ENCODE measurements around the gene ADAP2. TPM values are rescaled to one million over a fixed set of nuclear protein-coding genes. Genes with fewer than 3 reads are reported as not detected.

Gene ADAP2
- total RNA-seq, 1 donor from 2014 or later, result 0.89 TPM

DNA sequence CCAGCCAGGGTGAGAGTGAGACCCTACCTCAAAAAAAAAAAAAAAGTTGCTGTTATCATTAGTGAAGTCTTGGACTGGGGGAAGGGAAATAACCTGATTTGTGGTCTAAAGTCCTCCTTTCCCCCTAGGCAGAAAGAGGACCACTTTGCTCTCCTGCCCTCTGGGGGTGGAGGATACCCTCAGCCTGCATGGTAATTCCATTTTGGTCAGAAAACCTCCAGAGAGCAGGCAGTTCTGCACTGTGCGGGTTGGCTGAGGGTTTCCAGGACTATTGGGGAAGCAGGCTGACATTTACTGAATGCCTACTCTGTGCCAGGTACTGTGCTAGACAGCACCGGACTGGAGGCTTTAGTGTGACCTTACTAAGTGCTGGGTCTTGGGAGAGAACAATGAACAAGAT is 2.6 kb downstream of the ADAP2 start:
- H4K20me1 ChIP-seq (ENCODE audit: insufficient read depth, low read length), result no peaks in the 10 kb centered on the region
- no peak overlapping the region for H3K4me3 ChIP-seq (ENCODE audit: insufficient read depth, low read depth, low read length)
- H3K4me2 ChIP-seq (ENCODE audit: low read length), result no peak overlapping the region
- Mint-ChIP-seq H3K27ac (ENCODE audit: unreplicated experiment) (no peak overlapping the region), H3K9me3 (ENCODE audit: unreplicated experiment) (no peaks in the 10 kb centered on the region), H3K27me3 (ENCODE audit: low read depth, unreplicated experiment) (peaks cover 51% of the 10 kb centered on the region), H3K4me1 (ENCODE audit: low read depth, unreplicated experiment) (peaks cover 2% of the 10 kb centered on the region), H3K4me3 (ENCODE audit: unreplicated experiment) (no peak overlapping the region), H3K36me3 (ENCODE audit: low read depth, unreplicated experiment) (peaks cover 3% of the 10 kb centered on the region)
- peaks cover 14% of the 10 kb centered on the region for H3K4me1 ChIP-seq (ENCODE audit: insufficient read depth, low read length)
- TF ChIP-seq EZH2 (IDR thresholded peaks at IDR 0.05; ENCODE audit: insufficient read depth, low read length), result no peak
- no peak for TF ChIP-seq CTCF (IDR thresholded peaks at IDR 0.05; ENCODE audit: insufficient read depth, low read depth, low read length)
- H3K27ac ChIP-seq (ENCODE audit: low read depth, low read length), result no peak overlapping the region
- H3K9me3 ChIP-seq (ENCODE audit: insufficient read depth, low read depth, low read length), result no peaks in the 10 kb centered on the region
- no peak overlapping the region for H3K9ac ChIP-seq (ENCODE audit: low read length)
- H3K79me2 ChIP-seq (ENCODE audit: insufficient read depth, low read length), result no peaks in the 10 kb centered on the region
- peaks cover 27% of the 10 kb centered on the region for H3K27me3 ChIP-seq (ENCODE audit: insufficient read depth, low read length)
- no peaks in the 10 kb centered on the region for H3K36me3 ChIP-seq (ENCODE audit: insufficient read depth, low read length)
- H2AFZ ChIP-seq (ENCODE audit: low read depth, low read length), result no peak overlapping the region
- FAIRE-seq (no peak), DNase-seq (ENCODE audit: low read depth) (no peak)

- H3K27ac Mint-ChIP-seq (ENCODE audit: unreplicated experiment), result no peak overlapping the region
- DNase-seq (ENCODE audit: low read depth) (no peak), FAIRE-seq (no peak)
- TF ChIP-seq CTCF (IDR thresholded peaks at IDR 0.05; ENCODE audit: insufficient read depth, low read depth, low read length), result no peak
- TF ChIP-seq EZH2 (IDR thresholded peaks at IDR 0.05; ENCODE audit: insufficient read depth, low read length), result no peak
- no peaks in the 10 kb centered on the region for H3K9me3 Mint-ChIP-seq (ENCODE audit: unreplicated experiment)
- Histone ChIP-seq H4K20me1 (ENCODE audit: insufficient read depth, low read length) (no peaks in the 10 kb centered on the region), H3K36me3 (ENCODE audit: insufficient read depth, low read length) (no peaks in the 10 kb centered on the region), H3K79me2 (ENCODE audit: insufficient read depth, low read length) (no peaks in the 10 kb centered on the region), H2AFZ (ENCODE audit: low read depth, low read length) (no peak overlapping the region), H3K9ac (ENCODE audit: low read length) (no peak overlapping the region), H3K4me2 (ENCODE audit: low read length) (no peak overlapping the region), H3K27me3 (ENCODE audit: insufficient read depth, low read length) (peaks cover 18% of the 10 kb centered on the region), H3K9me3 (ENCODE audit: insufficient read depth, low read depth, low read length) (no peaks in the 10 kb centered on the region), H3K4me3 (ENCODE audit: insufficient read depth, low read depth, low read length) (no peak overlapping the region), H3K27ac (ENCODE audit: low read depth, low read length) (no peak overlapping the region), H3K4me1 (ENCODE audit: insufficient read depth, low read length) (peaks cover 4% of the 10 kb centered on the region)
- no peaks in the 10 kb centered on the region for H3K36me3 Mint-ChIP-seq (ENCODE audit: low read depth, unreplicated experiment)
- H3K4me3 Mint-ChIP-seq (ENCODE audit: unreplicated experiment), result no peak overlapping the region
- peaks cover 47% of the 10 kb centered on the region for H3K27me3 Mint-ChIP-seq (ENCODE audit: low read depth, unreplicated experiment)
- peaks cover 2% of the 10 kb centered on the region for H3K4me1 Mint-ChIP-seq (ENCODE audit: low read depth, unreplicated experiment)
These were observed 4.8 kb downstream of the ADAP2 start for GRCh38 chr17:30926516-30926915.

- no peaks in the 10 kb centered on the region for H3K36me3 ChIP-seq (ENCODE audit: insufficient read depth, low read length)
- no peak for TF ChIP-seq EZH2 (IDR thresholded peaks at IDR 0.05; ENCODE audit: insufficient read depth, low read length)
- TF ChIP-seq CTCF (IDR thresholded peaks at IDR 0.05; ENCODE audit: insufficient read depth, low read depth, low read length), result no peak
- DNase-seq (ENCODE audit: low read depth), result no peak
- FAIRE-seq, result no peak
- H3K4me2 ChIP-seq (ENCODE audit: low read length), result no peak overlapping the region
- H3K27me3 Mint-ChIP-seq (ENCODE audit: low read depth, unreplicated experiment), result peaks cover 43% of the 10 kb centered on the region
- H2AFZ ChIP-seq (ENCODE audit: low read depth, low read length), result no peak overlapping the region
- H3K4me3 ChIP-seq (ENCODE audit: insufficient read depth, low read depth, low read length), result no peak overlapping the region
- no peaks in the 10 kb centered on the region for H3K9me3 ChIP-seq (ENCODE audit: insufficient read depth, low read depth, low read length)
- H3K36me3 Mint-ChIP-seq (ENCODE audit: low read depth, unreplicated experiment), result no peaks in the 10 kb centered on the region
- H3K4me1 ChIP-seq (ENCODE audit: insufficient read depth, low read length), result no peaks in the 10 kb centered on the region
- H3K27me3 ChIP-seq (ENCODE audit: insufficient read depth, low read length), result peaks cover 14% of the 10 kb centered on the region
- no peak overlapping the region for H3K4me3 Mint-ChIP-seq (ENCODE audit: unreplicated experiment)
- H3K79me2 ChIP-seq (ENCODE audit: insufficient read depth, low read length), result no peaks in the 10 kb centered on the region
- no peak overlapping the region for H3K27ac Mint-ChIP-seq (ENCODE audit: unreplicated experiment)
- H3K9me3 Mint-ChIP-seq (ENCODE audit: unreplicated experiment), result no peaks in the 10 kb centered on the region
- H3K4me1 Mint-ChIP-seq (ENCODE audit: low read depth, unreplicated experiment), result peaks cover 1% of the 10 kb centered on the region
- H4K20me1 ChIP-seq (ENCODE audit: insufficient read depth, low read length), result no peaks in the 10 kb centered on the region
- no peak overlapping the region for H3K9ac ChIP-seq (ENCODE audit: low read length)
- H3K27ac ChIP-seq (ENCODE audit: low read depth, low read length), result no peak overlapping the region
These were observed 6.0 kb downstream of the ADAP2 start for GRCh38 chr17:30927756-30928155.

All from astrocyte (in vitro differentiated cells and primary cell).